Ovary (tissue), 3 donors: ENCODE measurements around the gene TTLL11.

Experiments used
- CTCF ChIP-seq, 3 donors: fragments of 450-650 bp in 2 of 3; fragments of 200-600 bp in 1 of 3; IDR thresholded peaks; one replicate each; pipeline versions ENCODE4 v1.5.1 to v1.8.0; 2016 to 2022; ENCODE audit warnings: antibody characterized with exemption in 3 of 3, mild to moderate bottlenecking in 1 of 3
- POLR2A ChIP-seq: fragments of 450-650 bp; IDR thresholded peaks from one replicate; pipeline ENCODE4 v1.6.1; 2017; ENCODE audit warnings: antibody characterized with exemption, mild to moderate bottlenecking, moderate library complexity
- donor health status: DM: no; HTN: no; CAD: no.

GRCh38 chr9:122042056-122042455, 51.1 kb downstream of the TTLL11 start:
- TF ChIP-seq POLR2A (no peak), CTCF (IDR thresholded peaks at IDR 0.05) (no peak)
